ENCODE results near the gene LRRC31. TPM values are rescaled to one million over a fixed set of nuclear protein-coding genes. Genes with fewer than 3 reads are reported as not detected.

LRRC31 gene
- total RNA-seq, 4 donors from 2014 or later = not detected

GRCh38 chr3:169790219-169790618 is 79.5 kb downstream of the LRRC31 start:
- intact Hi-C loops (cut with DNase I; ENCODE audit: low total_unique reads) = no loop called here
- no peak overlapping the region for H3K4me3 ChIP-seq (ENCODE audit: low read depth, poor library complexity, severe bottlenecking)
- TF ChIP-seq POLR2A (IDR thresholded peaks at IDR 0.05) (no peak), CTCF (IDR thresholded peaks at IDR 0.05) (no peak)
- no peak for DNase-seq (ENCODE audit: low spot score in 2 of 2)

Other genes with a start within 250 kb of the LRRC31 start
- 1 to 10 TPM; 3.9 to 8.2 (median 5.5) TPM for gene MECOM, start 206.2 kb downstream of the LRRC31 start, total RNA-seq
- 100 to 1,000 TPM in 2 of 4 donors, 10 to 100 TPM in 2; 69.6 to 342 (median 107) TPM for gene TERC, start 104.9 kb downstream of the LRRC31 start, total RNA-seq
- gene ACTRT3, start 100.4 kb downstream of the LRRC31 start, total RNA-seq = under 1 TPM; 0.19 to 0.65 (median 0.26) TPM
- 10 to 100 TPM; 13.2 to 16.6 (median 14.8) TPM for gene MYNN, start 96.5 kb downstream of the LRRC31 start, total RNA-seq
- gene LRRIQ4, start 57.1 kb downstream of the LRRC31 start, total RNA-seq = not detected
- gene LRRC34, start 57.0 kb downstream of the LRRC31 start, total RNA-seq = 1 to 10 TPM in 1 of 4 donors, under 1 TPM in 2, not detected in 1; 0.34 to 1.8 (median 0.34) TPM
- gene SAMD7, start 41.6 kb upstream of the LRRC31 start, total RNA-seq = not detected
- gene SEC62, start 96.9 kb upstream of the LRRC31 start, total RNA-seq = 10 to 100 TPM; 16.5 to 28.8 (median 22.8) TPM
- 1 to 10 TPM; 1.5 to 6.3 (median 3.3) TPM for gene GPR160, start 168.1 kb upstream of the LRRC31 start, total RNA-seq